PC-3 (cell line): ENCODE measurements around the gene SNX9.

ENCODE experiments used
- CTCF ChIP-seq: fragments of 300-600 bp; sonication (generic); conservative IDR thresholded peaks from 2 replicates; pipeline ENCODE4 v1.5.1; 2017; ENCODE audit warnings: antibody characterized with exemption, low read depth, mild to moderate bottlenecking, low read length
- EZH2 ChIP-seq: fragments of 300-600 bp; sonication (generic); IDR thresholded peaks from one replicate; pipeline ENCODE4 v1.6.1; 2017; ENCODE audit warnings: antibody characterized with exemption, mild to moderate bottlenecking, low read length; ENCODE audit not compliant: unreplicated experiment
- EZH2phosphoT487 ChIP-seq: fragments of 300-600 bp; sonication (generic); IDR thresholded peaks from 2 replicates; pipeline ENCODE4 v1.6.1; 2018; ENCODE audit warnings: mild to moderate bottlenecking, antibody characterized with exemption, low read length, borderline replicate concordance

GRCh38 chr6:157779705-157780604 lies 43.1 kb upstream of the SNX9 start:
- TF ChIP-seq CTCF (no peak), EZH2 (no peak), EZH2phosphoT487 (no peak)
